Osteocyte (in vitro differentiated cells): ENCODE results near the gene GRIN2C. TPM values are rescaled to one million over a fixed set of nuclear protein-coding genes. Genes with fewer than 3 reads are reported as not detected.

Experiments used
- DNase-seq: peaks from one replicate; pipeline ENCODE4 v3.0.0; 2021; ENCODE audit warnings: mixed read lengths; ENCODE audit not compliant: unreplicated experiment; ENCODE audit errors: extremely low spot score
- H3K27ac Mint-ChIP-seq: one replicate; pipeline ENCODE4 v1.8.0; 2021; ENCODE audit warnings: mild to moderate bottlenecking, mixed read lengths; ENCODE audit not compliant: unreplicated experiment
- H3K27me3 Mint-ChIP-seq: one replicate; pipeline ENCODE4 v1.8.0; 2021; ENCODE audit warnings: mixed read lengths; ENCODE audit not compliant: unreplicated experiment
- H3K36me3 Mint-ChIP-seq: one replicate; pipeline ENCODE4 v1.8.0; 2021; ENCODE audit warnings: mixed read lengths; ENCODE audit not compliant: unreplicated experiment
- H3K4me1 Mint-ChIP-seq: one replicate; pipeline ENCODE4 v1.8.0; 2021; ENCODE audit warnings: mixed read lengths; ENCODE audit not compliant: unreplicated experiment
- H3K4me3 Mint-ChIP-seq: one replicate; pipeline ENCODE4 v1.8.0; 2021; ENCODE audit warnings: mild to moderate bottlenecking, moderate library complexity, mixed read lengths; ENCODE audit not compliant: unreplicated experiment
- H3K9me3 Mint-ChIP-seq: one replicate; pipeline ENCODE4 v1.8.0; 2021; ENCODE audit warnings: mixed read lengths; ENCODE audit not compliant: unreplicated experiment
- total RNA-seq: library from RNA; stranded (reverse); gene quantifications from 2 replicates; pipeline ENCODE4 v1.2.1, GENCODE V29; 2021
- TF ChIP-seq, protein P1 (sequence below): fragments of 200-600 bp; sonication (generic); IDR thresholded peaks from 2 replicates; pipeline ENCODE4 v1.5.0; 2021; ENCODE audit warnings: antibody characterized with exemption, mild to moderate bottlenecking, moderate library complexity

The GRIN2C gene
- total RNA-seq, 1 donor from 2014 or later, result 0.13 TPM

DNA sequence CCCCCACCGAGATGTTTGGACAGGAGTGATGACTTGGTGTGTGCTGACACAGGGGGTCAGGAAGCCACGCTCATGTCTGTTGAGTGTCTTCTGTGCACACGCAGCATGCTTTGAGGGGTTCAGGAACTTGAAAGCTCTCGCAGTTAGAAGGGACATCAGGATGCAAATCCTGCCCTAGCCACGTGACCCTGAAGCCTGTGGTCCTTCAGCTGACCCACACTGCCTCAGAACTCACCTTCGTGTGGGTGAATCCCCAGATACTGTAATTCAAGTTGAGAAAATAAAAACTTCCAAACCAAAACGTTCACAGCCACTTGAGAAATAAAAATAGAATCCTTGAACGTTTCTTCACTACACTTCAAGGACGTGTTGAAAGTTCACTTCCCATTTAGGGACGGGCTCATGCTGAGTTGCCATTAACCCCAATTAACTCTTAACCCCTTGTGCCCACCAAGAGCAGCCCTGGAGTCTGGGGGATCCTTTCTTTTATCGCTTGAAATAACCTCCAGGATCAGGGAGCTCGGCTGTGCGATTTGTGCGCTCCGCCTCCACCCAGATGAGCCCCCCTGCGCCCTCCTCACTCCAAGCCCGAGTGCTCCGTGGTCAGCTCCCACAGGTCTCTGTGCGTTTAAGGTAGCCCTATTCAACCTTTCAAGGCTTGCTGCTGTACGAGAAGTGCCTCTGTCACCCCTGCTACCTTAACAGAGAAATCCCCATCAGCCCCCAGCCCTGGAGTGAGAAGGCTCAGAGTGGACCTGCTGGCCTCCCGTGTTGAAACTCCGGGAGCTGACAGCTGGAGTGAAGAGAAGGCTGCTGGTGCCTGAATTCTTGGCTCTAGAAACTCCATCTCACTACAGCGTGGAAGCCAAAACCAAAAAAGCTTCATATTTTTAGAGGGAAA is 47.3 kb downstream of the GRIN2C start:
- Mint-ChIP-seq H3K4me3 (no peak overlapping the region), H3K36me3 (peaks cover 5% of the 10 kb centered on the region), H3K27me3 (no peaks in the 10 kb centered on the region), H3K27ac (no peak overlapping the region), H3K4me1 (peaks cover 4% of the 10 kb centered on the region), H3K9me3 (no peaks in the 10 kb centered on the region)
- TF ChIP-seq, protein P1, sequence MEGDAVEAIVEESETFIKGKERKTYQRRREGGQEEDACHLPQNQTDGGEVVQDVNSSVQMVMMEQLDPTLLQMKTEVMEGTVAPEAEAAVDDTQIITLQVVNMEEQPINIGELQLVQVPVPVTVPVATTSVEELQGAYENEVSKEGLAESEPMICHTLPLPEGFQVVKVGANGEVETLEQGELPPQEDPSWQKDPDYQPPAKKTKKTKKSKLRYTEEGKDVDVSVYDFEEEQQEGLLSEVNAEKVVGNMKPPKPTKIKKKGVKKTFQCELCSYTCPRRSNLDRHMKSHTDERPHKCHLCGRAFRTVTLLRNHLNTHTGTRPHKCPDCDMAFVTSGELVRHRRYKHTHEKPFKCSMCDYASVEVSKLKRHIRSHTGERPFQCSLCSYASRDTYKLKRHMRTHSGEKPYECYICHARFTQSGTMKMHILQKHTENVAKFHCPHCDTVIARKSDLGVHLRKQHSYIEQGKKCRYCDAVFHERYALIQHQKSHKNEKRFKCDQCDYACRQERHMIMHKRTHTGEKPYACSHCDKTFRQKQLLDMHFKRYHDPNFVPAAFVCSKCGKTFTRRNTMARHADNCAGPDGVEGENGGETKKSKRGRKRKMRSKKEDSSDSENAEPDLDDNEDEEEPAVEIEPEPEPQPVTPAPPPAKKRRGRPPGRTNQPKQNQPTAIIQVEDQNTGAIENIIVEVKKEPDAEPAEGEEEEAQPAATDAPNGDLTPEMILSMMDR, result no peak
- DNase-seq, result no peak

DNA sequence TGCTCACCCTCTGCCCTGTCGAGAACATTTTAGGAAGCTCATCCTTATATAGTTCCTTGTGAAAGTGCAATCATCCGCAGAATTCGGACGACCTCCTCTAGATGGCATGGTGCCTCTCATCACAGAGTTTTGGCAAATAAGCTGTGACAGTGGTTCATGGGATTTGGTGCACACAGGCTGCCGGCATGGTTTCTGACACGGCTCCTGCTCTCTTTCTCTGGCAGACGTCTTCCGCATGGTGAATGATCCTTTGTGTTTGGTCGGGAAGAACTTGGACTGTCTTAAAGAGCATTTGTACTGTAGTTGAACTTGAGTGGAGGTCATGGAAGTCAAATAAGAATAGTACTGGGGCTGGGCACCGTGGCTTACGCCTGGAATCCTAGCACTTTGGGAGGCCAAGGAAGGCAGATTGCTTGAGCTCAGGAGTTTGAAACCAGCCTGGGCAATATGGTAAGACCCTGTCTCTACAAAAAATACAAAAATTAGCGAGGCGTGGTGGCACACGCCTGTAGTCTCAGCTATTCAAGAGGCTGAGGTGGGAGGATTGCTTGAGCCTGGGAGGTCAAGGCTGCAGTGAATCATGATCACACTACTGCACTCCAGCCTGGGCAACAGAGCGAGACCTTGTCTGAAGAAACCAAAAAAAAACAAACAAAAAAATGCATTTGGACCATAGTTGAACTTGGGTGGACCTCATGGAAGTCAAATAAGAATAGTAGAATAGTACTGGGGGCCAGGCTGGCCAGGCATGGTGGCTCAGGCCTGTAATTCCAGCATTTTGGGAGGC is 48.8 kb downstream of the GRIN2C start:
- H3K9me3 Mint-ChIP-seq, result no peaks in the 10 kb centered on the region
- H3K27ac Mint-ChIP-seq, result no peak overlapping the region
- DNase-seq, result no peak
- TF ChIP-seq, protein P1, result no peak
- peaks cover 4% of the 10 kb centered on the region for H3K4me1 Mint-ChIP-seq
- H3K27me3 Mint-ChIP-seq, result no peaks in the 10 kb centered on the region
- H3K36me3 Mint-ChIP-seq, result peaks cover 5% of the 10 kb centered on the region
- H3K4me3 Mint-ChIP-seq, result no peak overlapping the region

DNA sequence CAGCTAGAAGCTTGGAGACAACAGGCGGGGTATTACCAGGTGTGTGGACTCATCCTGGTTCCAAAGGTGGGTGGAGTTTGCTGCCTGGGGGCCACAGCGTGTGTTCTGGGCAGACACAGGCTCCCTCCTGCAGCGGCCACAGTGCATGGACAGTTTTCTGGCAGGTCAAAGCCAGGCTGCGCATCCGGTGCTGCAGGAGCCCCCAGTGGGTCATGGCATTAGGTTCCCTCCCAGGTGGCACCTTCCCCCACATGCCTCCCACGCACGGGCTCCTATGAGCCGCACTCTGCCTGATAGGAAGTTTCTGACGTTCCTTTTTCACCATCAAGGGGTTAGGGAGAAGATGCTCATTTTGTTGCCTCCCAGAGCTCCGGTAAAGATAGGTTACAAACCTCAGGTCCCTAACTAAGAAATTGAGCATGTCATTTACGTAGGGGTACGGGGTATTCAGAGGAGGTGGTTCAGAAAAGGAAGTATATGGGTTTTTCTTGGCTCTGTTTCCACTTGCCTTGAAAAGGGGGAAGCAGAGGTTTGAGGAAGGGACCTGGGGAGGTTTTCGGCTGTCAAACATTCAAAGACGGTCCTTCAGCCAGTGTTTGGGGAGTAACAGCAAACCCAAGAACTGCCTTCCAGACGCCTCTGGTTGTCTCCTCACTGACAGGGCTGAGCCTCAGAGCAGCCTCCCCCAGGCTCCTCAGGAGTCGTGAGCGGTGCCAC is 50.8 kb downstream of the GRIN2C start:
- Mint-ChIP-seq H3K36me3 (peaks cover 10% of the 10 kb centered on the region), H3K4me3 (no peak overlapping the region), H3K9me3 (no peaks in the 10 kb centered on the region), H3K4me1 (peaks cover 4% of the 10 kb centered on the region), H3K27me3 (no peaks in the 10 kb centered on the region), H3K27ac (no peak overlapping the region)
- DNase-seq, result no peak
- TF ChIP-seq, protein P1, result no peak

DNA sequence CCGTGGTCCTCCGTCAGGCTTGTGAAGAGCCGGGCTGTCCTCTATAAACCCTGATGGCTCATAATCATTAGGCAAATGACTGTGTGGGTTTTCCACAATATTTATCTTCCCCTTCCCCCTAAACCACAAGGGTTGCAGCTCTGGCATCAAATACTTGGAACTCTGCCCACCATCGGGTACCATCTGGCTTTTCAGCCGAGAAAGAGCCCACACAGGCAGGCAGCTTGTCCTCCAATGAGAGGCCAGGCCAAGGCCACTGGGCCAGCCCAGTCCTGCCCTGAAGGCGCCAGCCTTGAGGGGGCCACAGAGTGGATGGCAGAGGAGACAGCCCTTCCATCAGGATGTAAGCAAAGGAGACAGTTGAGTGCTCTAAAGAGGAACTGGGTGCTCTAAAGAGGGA is 51.8 kb downstream of the GRIN2C start:
- H3K4me3 Mint-ChIP-seq, result no peak overlapping the region

More for the DNA sequence above, 51.8 kb downstream of the GRIN2C start:
- Mint-ChIP-seq H3K27me3 (no peaks in the 10 kb centered on the region), H3K9me3 (no peaks in the 10 kb centered on the region), H3K4me1 (peaks cover 4% of the 10 kb centered on the region), H3K27ac (no peak overlapping the region), H3K36me3 (peaks cover 12% of the 10 kb centered on the region)
- TF ChIP-seq, protein P1, result no peak
- DNase-seq, result no peak
